HL-60 (cell line): ENCODE measurements around the gene PXDC1.

Experiments
- DNase-seq, 2 experiments: peaks; one replicate each; pipeline ENCODE4 v3.0.0-alpha.2; 2010 to 2020; ENCODE audit warnings: low read depth in 1 of 2, low spot score in 1 of 2
- H3K27ac ChIP-seq: fragments of 250-450 bp; sonication (Bioruptor Pico); replicated peaks from 2 replicates; pipeline ENCODE4 v1.5.1; 2020; ENCODE audit warnings: mild to moderate bottlenecking, moderate library complexity
- H3K27me3 ChIP-seq: fragments of 250-450 bp; sonication (Bioruptor Pico); 2 replicates; pipeline ENCODE4 v1.5.1; 2021; ENCODE audit warnings: mild to moderate bottlenecking, moderate library complexity; ENCODE audit not compliant: insufficient read depth, poor library complexity, severe bottlenecking
- H3K4me3 ChIP-seq: replicated peaks from 2 replicates; pipeline ENCODE4 v1.5.1; 2011; ENCODE audit warnings: mild to moderate bottlenecking, control low read depth, low read length; ENCODE audit not compliant: insufficient read depth
- CTCF ChIP-seq: IDR thresholded peaks from one replicate; pipeline ENCODE4 v1.5.1; 2011; ENCODE audit warnings: low read length, control low read depth, inconsistent platforms; ENCODE audit not compliant: insufficient read depth
- GABPA ChIP-seq: IDR thresholded peaks from 2 replicates; pipeline ENCODE4 v1.6.1; 2012; ENCODE audit warnings: low read depth
- POLR2AphosphoS5 ChIP-seq: IDR thresholded peaks from 2 replicates; pipeline ENCODE4 v1.6.1; 2012; ENCODE audit warnings: low read depth
- REST ChIP-seq: IDR thresholded peaks from 2 replicates; pipeline ENCODE4 v1.6.1; 2012; ENCODE audit warnings: low read depth; ENCODE audit not compliant: insufficient replicate concordance
- SPI1 ChIP-seq: IDR thresholded peaks from 2 replicates; pipeline ENCODE4 v1.6.1; 2012; ENCODE audit warnings: low read depth, mild to moderate bottlenecking, borderline replicate concordance

Gene PXDC1

GRCh38 chr6:3741477-3741871 is 10.0 kb downstream of the PXDC1 start:
- Histone ChIP-seq H3K27me3 (peaks cover 18% of the 10 kb centered on the region), H3K4me3 (no peak overlapping the region), H3K27ac (no peak overlapping the region)
- no peak for DNase-seq
- TF ChIP-seq POLR2AphosphoS5 (no peak), SPI1 (no peak), CTCF (no peak), REST (no peak), GABPA (no peak)

- no peak overlapping the region for H3K27ac ChIP-seq
- no peak overlapping the region for H3K4me3 ChIP-seq
- no peak for DNase-seq
- TF ChIP-seq SPI1 (no peak), GABPA (no peak), CTCF (no peak), POLR2AphosphoS5 (no peak), REST (no peak)
- H3K27me3 ChIP-seq: peaks cover 18% of the 10 kb centered on the region
Observed at GRCh38 chr6:3740551-3741476, 10.7 kb downstream of the PXDC1 start.

- Histone ChIP-seq H3K27me3 (peaks cover 18% of the 10 kb centered on the region), H3K4me3 (no peak overlapping the region), H3K27ac (no peak overlapping the region)
- no peak for DNase-seq
- no peak for TF ChIP-seq GABPA
- no peak for TF ChIP-seq CTCF
- TF ChIP-seq SPI1: no peak
- no peak for TF ChIP-seq REST
- TF ChIP-seq POLR2AphosphoS5: no peak
Observed at GRCh38 chr6:3739311-3739897, 12.1 kb downstream of the PXDC1 start.
